ENCODE measurements around the gene SGMS1.
A peak's percentile ranks its signal among the peaks of the same experiment; 100 is the strongest.
"Not testable (repeated sequence)": the region's sequence is repeated elsewhere in the genome, so short reads cannot be mapped to it uniquely, and the experiment has no call there.

SGMS1 gene

DNA sequence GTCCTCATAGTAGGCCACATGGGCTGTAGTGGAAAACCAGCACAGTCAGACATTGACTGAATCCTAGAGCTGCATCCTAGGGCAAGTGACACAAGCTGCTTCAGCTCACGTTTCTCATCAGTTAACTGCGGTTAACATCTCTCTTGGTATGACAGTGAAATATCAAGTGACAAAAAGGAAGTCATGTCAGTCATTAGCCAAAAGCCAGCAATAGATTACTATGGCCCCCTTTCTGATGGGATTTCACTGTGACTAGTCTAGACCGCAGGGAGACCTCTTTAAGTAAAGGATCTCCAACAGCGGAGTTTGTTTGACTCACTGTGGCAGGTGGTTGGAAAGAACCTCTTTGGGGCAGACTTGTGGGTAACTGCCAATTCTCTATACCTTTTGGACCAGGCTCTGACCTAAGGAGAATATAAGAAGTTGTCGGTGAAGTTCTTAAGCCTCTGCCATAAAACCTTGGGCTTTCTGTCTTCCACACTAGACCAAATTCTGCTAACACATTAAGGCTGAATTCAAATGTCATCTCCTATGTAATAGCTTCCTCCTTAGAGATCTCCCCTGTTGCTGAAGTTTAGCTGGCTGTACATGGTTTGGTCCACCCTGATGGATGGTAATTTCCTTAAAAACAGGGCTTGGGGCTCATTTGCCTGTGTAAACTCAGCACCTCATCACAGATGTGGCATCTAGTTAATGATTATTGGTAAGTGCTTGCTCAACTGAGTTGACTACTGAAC lies 115.3 kb downstream of the SGMS1 start:
- DNase-seq (ENCODE audit: low spot score) = no peak

DNA sequence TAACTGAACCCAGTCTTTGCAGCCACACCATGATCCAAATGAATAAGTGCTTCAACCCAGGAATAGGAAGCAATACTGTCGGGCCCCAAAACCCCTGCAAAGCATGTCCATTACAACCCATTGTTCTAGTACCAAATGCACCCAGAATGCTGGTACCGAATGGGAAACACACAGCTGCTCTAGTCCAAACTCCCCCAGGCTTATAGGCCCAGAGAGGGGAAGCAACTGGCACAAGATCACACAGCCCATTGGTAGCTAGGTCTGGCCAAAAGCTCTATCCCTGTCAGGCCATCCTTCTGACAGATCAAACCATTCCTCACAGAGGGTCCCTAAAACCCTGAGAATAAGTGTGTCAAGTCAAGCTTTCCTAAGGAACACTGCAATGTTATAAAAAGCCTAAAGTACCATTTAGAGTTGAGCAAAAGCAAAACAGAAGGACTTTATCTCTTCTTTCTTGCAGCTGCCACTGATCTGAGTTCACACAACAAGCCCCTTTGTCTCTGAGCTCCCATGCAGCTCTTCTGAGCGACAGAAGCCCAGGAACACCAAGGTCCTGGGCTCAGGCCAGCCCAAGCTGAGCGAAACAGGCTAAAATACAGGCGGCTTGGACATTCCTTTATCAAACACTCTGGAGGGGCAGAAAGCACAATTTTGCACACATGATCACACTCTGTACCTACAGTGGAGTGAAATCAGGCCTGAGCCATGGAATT lies 116.7 kb downstream of the SGMS1 start:
- DNase-seq (ENCODE audit: low spot score) = no peak

DNA sequence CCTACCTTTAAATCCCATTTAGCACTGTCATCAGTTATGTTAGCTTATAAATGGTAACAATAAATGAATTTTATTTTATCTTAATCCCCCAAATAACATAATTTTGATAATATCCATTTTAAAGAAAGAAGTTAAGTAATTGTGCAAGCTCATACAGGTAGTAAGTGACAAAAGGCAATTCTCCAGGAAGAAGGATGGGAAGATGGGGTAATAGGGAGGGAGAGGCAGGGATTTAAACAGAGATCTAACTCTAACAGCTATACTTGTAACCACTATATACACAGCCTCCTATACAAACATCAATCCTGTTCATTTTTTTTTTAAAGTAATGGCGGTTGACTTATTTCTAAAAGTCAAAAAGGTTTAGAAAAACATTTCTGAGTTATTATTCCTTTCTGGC lies 119.4 kb downstream of the SGMS1 start:
- DNase-seq (ENCODE audit: low spot score) = no peak

DNA sequence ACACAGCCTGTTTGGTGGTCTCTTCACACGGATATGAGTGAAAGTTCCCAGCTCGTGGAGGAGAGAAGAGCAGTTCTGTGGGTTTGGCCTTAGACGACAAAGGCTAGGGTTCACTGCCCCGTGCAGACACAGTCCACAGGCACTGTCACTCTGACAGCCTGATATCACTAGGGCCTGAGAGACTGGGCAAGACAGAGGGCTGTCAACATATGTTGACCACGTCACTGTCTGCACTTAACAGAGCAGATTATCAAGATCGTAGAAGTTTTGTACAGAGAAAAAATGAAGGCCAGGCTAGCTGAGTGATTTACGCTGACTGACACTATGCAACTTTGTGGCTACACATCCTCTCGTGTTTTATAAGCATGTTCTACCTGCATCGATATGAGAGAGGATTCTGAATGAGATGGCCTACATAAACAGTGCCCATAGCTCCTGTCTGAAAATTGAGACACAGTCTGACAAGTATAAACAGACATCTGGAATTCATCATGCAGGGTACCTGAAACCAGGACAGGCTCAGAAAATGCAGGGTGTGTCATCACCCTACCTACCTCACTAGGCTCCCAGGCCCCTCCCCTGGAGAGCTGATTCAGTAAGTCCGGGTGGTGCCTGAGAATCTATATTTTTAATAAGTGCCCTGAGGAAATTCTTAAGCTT lies 120.0 kb downstream of the SGMS1 start:
- no peak for DNase-seq (ENCODE audit: low spot score)

DNA sequence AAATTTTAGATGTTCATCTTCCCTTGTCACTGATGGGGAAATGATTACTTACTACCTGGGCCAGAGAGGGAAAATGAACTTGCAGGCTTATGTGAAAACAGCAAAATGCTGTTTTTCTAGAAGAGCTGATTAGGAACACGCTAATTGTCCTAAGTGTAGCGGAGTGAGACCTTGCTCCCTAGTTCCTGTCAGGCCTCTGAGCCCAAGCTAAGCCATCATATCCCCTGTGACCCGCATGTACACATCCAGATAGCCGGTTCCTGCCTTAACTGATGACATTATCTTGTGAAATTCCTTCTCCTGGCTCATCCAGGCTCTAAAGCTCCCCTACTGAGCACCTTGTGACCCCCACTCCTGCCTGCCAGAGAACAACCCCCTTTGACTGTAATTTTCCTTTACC lies 120.6 kb downstream of the SGMS1 start:
- not testable (repeated sequence) for DNase-seq (ENCODE audit: low spot score)

DNA sequence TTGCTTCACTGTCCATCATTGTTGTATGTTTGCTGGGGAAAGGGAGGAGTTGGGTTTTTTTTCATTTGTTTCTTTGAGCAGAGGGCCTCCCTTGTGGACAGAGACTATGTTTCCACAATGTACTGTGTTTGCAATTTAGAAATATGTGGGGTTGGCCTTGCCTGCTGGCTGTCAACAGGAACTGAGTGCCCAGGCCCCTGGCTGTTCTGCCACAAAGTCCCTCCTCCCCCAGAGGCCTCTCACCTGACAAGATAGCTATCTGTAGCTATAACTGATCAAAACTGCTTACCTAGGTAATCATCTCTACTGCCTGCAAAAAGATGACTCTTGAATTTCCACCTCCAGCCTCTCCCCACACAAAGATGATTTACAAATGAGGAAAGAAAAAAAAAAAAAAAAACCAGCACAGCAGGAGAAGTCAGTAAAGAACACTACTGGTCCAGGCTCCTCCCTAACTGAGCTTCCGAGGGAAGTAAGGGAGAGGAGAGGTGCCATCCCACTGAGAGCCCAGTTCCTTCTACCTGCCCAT lies 121.8 kb downstream of the SGMS1 start:
- no peak for DNase-seq (ENCODE audit: low spot score)

DNA sequence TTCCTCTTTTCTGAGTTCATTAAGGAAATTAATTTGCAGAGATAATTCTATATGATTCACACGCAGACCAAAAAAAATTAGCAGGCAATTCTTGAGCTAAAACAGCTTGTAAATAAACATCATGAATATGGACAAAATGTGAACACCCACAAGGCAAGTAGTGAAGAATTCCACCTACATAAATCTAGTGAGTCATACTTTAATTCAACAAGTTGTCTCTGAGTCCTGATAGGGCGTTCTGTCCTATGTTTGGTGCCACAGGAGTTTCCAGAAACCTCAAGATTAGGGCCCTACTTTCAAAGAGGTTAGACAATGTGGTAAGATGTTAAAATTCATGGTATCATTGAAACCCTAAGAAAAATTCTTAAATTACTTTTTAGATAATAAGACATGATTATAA lies 122.3 kb downstream of the SGMS1 start:
- no peak for DNase-seq (ENCODE audit: low spot score)

DNA sequence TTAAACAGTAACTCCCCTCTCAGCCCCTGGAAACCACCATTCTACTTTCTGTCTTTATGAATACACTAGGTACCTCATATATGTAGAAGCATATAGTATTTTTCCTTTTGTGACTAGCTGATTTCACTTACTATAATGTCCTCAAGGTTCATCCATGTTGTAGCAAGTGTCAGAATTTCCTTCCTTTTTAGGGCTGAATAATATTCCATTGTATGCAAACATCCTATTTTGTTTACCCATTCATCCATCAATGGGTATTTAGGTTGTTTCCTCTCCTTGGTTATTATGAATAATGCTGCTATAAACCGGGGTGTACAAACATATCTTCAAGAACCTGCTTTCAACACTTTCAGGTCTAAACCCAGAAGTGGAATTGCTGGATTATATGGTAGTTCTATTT lies 125.3 kb downstream of the SGMS1 start:
- DNase-seq (ENCODE audit: low spot score) = no peak

DNA sequence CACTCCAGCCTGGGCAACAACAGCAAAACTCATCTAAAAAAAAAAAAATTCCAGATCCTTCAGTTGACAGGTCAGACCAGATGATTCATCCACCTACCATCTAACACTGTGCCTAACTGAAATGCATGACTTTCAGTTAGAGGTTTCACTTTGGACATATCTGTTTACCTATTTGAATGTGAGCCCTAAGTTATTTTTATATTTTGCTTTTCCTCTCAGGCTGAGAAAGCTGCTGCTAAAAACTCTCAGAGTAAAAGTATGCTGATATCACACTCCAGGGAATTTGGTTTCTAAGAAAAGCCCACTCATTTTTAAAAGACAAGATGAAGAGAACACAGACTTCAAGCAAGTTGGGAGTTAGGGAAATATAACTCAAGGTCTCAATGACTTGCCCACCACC lies 126.0 kb downstream of the SGMS1 start:
- peak; percentile 32 for DNase-seq (ENCODE audit: low spot score)

DNA sequence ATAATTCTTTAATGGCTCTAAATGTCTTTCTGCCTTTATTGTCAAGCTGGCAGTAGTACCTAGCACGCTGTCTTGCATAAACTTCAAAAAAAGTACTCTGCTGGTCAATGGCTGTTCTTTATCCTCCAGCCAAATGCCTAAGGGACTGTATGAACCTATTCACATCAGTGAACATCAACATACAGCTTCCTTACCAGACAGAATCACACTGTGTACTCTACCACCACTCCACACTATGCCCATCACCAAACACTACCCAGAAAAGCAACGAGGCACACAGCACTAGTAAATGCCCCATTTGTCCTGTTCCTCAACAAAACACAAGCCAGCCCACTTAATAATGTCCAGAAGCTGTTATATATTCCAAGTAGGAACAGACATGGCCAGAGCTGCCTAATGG lies 127.5 kb downstream of the SGMS1 start:
- no peak for DNase-seq (ENCODE audit: low spot score)

DNA sequence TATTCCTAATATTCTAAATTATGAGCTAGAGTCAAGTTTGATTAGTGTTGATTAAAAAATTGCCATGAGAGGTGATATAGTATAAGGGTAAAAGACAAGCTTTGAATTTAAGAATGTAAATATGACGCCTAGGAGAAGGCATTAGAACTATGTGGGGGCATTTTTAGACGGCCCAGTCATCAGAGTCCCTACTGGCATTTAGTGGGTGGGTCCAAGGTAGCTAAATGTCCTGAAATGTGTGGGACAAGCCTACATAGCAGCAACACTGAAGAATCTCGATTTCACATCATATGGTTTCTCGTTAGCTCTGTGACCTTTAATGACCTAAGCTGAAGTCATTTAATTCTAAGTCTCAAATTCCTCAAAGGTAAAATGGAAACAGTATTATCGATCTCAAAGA lies 133.5 kb downstream of the SGMS1 start:
- no peak for DNase-seq (ENCODE audit: low spot score)

DNA sequence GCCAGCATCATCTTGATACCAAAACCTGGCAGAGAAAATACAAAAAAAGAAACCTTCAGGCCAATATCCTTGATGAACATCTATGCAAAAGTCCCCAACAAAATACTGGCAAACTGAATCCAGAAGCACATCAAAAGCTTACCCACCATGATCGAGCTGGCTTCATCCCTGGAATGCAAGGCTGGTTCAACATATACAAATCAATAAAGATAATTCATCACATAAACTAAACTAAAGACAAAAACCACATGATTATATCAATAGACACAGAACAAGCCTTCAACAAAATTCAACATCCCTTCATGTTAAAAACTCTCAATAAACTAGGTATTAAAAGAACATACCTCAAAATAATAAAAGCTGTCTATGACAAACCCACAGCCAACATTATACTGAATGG lies 139.2 kb downstream of the SGMS1 start:
- not testable (repeated sequence) for DNase-seq (ENCODE audit: low spot score)

DNA sequence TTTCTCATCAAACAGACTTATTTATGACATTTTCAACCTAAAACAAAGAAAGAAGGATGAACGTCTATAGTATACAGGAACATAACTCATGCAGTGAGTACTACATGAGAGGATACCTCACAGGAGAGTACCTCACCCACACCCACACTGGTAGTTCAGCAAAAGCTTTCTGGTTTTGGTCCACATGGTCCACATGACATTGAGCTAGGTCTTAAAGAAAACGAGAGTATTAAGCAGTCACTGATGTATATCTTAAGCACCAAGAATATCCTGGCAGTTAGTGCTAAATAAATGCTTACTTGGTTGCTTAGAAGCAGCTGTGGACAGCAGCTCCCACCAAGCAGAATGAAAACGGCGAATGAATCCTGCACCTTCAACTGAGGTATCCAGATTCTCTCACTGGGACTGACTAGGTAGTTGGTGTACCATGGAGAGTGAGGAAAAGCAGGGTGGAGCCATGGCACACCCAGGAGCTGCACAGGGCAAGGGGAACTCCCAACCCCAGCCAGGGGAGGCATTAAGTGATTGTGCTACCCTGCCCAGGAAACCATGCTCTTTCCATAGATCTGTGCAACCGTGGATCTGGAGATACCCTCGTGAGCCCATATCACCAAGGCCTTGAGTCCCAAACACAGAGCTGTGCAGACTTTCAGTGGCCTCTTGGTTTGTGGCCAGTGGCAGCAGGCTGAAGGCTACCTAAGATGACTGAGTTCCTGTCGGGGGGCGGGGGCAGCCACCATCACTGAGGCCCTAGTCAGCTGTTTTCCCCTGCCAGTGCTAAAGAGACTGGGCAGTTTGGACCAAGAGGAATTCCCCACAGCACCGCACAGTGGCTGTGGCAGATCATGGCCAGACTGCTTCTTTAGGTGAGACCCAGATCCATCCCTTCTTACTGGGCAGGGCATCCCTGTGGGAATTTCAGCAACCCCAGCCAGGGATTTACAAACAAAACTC lies 143.4 kb downstream of the SGMS1 start:
- no peak for DNase-seq (ENCODE audit: low spot score)

DNA sequence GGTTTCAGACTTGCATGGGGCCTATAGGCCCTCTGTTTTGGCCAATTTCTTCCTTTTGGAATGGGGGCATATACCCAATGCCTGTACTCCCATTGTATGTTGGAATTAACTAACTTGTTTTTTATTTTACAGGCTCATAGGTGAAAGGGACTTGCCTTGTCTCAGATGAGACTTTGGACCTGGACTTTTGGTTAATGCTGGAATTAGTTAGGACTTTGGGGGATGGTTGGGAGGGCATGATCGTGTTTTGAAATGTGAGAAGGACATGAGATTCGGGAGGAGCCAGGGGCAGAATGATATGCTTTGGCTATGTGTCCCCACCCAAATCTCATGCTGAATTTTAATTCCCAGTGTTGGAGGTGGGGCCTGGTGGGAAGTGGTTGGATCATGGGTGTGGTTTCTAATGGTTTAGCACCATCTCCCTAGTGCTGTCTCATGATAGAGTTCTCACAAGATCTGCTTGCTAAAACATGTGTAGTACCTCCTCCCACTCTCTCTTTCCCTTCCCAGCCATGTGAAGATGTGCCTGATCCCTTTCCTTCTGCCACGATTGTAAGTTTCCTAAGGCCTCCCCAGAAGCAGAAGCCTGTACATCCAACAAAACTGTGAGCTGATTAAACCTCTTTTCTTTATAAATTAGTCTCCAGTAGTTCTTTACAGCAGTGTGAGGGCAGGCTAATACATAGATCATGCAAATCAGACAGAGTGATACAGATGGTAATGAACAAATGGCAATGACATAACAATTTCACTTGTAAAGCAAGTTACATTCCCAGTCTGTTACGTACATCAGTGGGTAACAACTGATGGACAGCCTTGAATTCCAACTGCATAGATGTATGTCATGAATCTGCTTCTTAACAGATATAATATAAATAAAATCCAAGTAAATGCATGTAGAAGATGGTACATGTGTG lies 146.2 kb downstream of the SGMS1 start:
- no peak for DNase-seq (ENCODE audit: low spot score)

DNA sequence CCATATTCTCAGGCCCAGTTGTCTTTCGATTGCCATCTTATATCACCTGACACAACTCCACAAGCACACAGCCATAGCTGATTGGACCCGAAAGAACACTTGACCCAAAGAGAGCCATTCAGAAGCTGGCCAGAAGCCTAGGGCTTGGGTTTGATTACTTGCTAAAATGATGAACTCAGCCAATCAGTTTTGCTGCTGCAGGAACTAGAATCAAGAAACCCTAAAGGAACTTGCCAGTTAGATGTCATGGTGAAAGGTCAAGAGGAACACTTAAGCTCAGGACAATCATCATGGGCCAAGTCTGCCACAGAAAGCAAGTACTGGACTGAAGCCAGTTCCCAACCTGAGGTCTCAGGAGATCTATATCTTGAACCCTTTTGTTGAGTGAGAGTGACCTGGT lies 150.0 kb downstream of the SGMS1 start:
- no peak for DNase-seq (ENCODE audit: low spot score)

DNA sequence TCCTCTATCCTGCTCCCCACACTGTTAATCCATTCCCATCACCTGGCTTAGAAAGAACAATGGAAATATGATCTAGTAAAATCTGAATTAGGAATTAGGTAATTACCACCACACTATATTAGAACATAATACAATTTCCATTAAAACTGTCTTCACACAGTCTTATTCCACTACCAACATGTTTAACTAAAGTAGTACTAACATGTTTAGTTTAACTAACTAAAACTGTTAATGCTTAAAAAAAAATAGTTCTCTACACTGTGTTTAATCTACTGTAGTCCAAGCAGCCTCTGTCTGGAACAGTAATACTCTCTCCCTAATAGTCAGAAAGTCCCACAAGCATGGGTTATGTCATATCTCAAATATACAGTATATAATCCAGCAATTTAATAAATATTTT lies 150.8 kb downstream of the SGMS1 start:
- DNase-seq (ENCODE audit: low spot score) = no peak

DNA sequence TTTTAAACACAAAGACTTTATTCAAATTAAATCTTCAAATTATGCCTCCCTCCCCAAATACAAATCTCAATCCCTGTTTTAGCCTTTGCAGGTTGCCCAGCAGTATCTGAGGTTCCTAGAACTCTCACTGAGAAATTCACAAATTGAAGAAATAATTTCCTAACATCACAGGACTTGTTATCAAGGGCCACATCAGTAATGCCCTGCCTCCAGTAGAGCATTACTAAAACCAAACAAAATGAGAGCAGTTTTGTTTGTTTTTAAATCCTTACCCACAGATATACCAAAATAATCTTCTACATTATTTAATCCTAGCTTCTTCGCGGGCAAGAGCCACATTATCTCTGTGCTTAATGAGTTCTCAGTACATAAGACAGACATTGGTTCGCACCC lies 152.2 kb downstream of the SGMS1 start:
- no peak for DNase-seq (ENCODE audit: low spot score)

DNA sequence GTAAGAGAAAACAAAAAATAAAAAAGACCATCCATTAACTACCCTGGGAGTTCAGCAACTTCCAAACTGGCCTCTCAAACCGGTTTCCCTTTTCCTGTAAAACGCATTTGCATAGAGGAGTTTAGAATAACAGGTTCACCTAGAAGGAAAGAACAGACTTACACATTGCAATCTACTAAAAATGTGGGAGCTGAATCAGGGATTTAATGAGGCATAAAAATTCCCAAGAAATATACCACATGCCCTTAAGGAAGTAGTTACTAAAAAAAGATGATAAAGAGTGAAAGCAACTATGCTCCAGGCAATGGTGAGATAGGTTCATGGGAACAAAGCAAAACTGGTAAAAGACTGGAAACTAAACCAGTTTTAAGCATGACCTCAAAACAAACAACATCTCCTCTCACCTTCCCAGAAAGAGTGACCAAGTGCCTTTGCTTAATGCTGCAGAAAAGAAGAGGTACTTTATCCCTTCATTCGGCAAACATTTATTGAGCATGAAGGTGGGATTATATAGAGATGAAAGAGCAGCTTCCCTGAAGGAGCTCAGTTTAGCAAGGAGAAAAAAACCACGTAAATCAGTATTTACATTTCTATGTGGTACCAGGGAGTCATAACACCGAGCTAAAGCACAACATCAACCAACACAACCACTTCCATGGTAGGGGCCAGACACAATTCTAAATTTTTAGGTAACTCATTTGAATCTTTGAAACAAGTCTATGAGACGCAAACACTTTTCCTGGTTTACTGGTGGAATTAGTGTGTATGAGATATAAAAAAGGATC lies 152.8 kb downstream of the SGMS1 start:
- peak; percentile 10 for DNase-seq (ENCODE audit: low spot score)

DNA sequence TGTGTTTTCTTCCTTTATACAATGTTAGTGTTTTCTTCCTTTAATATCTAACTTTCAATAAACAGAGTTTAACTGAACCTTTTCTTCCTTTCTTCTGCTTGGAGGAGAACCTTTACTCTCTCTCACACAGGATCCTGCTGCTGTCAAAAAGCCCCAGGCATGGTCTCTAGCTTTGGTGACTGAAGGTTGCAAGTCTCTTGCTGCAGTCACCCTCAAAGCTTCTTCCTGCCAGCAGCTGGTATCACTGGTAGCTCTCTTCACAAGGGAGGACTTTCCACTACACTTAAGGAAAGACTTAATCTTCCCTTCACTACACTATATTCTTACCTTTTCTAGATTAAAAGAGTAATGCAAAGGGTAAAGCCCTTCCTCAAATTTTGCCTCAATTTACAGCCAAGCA lies 153.4 kb downstream of the SGMS1 start:
- no peak for DNase-seq (ENCODE audit: low spot score)

DNA sequence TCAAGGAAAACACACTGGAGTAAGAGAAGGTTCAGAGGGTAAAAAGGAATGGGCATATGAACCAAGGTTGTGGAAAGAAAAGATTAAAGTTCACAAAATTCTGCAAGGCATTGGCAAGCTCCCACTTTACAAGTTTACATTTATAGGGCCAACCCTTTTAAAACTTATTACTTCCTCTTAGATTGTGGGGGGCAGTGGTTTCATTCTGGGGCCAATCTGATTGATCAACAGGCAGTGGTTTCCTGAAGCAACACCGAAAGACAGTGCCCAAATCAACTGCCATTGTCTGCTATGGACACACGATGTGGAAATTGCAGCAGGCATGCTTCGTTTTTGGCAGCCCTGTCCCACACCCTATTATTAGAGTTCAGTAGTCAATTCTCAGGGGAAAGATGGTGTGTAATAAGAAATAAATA lies 154.0 kb downstream of the SGMS1 start:
- no peak for DNase-seq (ENCODE audit: low spot score)
